Spleen (tissue), 11 donors: ENCODE measurements around the gene B4GALNT3. TPM values are rescaled to one million over a fixed set of nuclear protein-coding genes. Genes with fewer than 3 reads are reported as not detected.

Experiments used
- DNase-seq: peaks from one replicate; pipeline ENCODE4 v3.0.0-alpha.2; 2020
- H3K27ac ChIP-seq, 8 donors: fragments of 200-600 bp; sonication (generic) in 7 of 8; 1 replicate in 4 of 8; 2 replicates in 4 of 8; pipeline versions ENCODE4 v1.5.0 to v1.8.0; 2016 to 2021; ENCODE audit warnings: inconsistent platforms in 4 of 8, mild to moderate bottlenecking in 4 of 8, moderate library complexity in 1 of 8
- H3K27me3 ChIP-seq, 7 donors: fragments of 200-600 bp; sonication (generic) in 6 of 7; replicated peaks in 1 of 7; 1 replicate in 4 of 7; 2 replicates in 3 of 7; pipeline versions ENCODE4 v1.5.0 to v1.8.0; 2016 to 2021; ENCODE audit warnings: inconsistent platforms in 3 of 7, mild to moderate bottlenecking in 1 of 7
- H3K36me3 ChIP-seq, 6 donors: fragments of 200-600 bp; sonication (generic) in 5 of 6; 1 replicate in 4 of 6; 2 replicates in 2 of 6; pipeline versions ENCODE4 v1.5.0 to v1.8.0; 2016 to 2021; ENCODE audit warnings: inconsistent platforms in 2 of 6
- H3K4me1 ChIP-seq, 6 donors: fragments of 200-600 bp; sonication (generic) in 5 of 6; 1 replicate in 3 of 6; 2 replicates in 3 of 6; pipeline versions ENCODE4 v1.5.0 to v1.8.0; 2016 to 2021; ENCODE audit warnings: inconsistent platforms in 3 of 6
- H3K4me3 ChIP-seq, 8 donors: fragments of 200-600 bp; sonication (generic) in 7 of 8; 1 replicate in 4 of 8; 2 replicates in 4 of 8; pipeline versions ENCODE4 v1.5.0 to v1.8.0; 2016 to 2021; ENCODE audit warnings: inconsistent platforms in 4 of 8, mild to moderate bottlenecking in 4 of 8, moderate library complexity in 2 of 8
- H3K9me3 ChIP-seq, 8 donors: fragments of 200-600 bp; sonication (generic) in 7 of 8; 1 replicate in 4 of 8; 2 replicates in 4 of 8; pipeline versions ENCODE4 v1.5.0 to v1.8.0; 2016 to 2021; ENCODE audit warnings: inconsistent platforms in 4 of 8
- POLR2A ChIP-seq, 3 donors: fragments of 450-650 bp; IDR thresholded peaks; one replicate each; pipeline ENCODE4 v1.5.1; 2017; ENCODE audit warnings: antibody characterized with exemption in 3 of 3, mild to moderate bottlenecking in 1 of 3
- POLR2AphosphoS5 ChIP-seq, 3 donors: sonication (generic); formaldehyde crosslinking; IDR thresholded peaks; one replicate each; pipeline ENCODE4 v1.5.1; 2017; ENCODE audit warnings: antibody characterized with exemption in 3 of 3
- WGBS, 5 donors: extraction: QIAGEN DNeasy Blood & Tissue Kit in 3 of 5; methylation state at CpG; one replicate each; pipeline versions ENCODE4 v1.1.5 to v1.1.7; 2013 to 2018; 5-methylcytosine and 5-hydroxymethylcytosine counted together
- intact Hi-C: fragments of 100-400 bp; cut with DNase I; formaldehyde crosslinking; loops from one replicate; pipeline ENCODE4 v1.15.0; 2023; ENCODE audit warnings: low total_unique reads
- polyA plus RNA-seq, 3 donors: library from polyadenylated mRNA; stranded (reverse); fragments of 200-250 nt; gene quantifications; one replicate each; pipeline ENCODE4 v1.2.1, GENCODE V29; 2013
- total RNA-seq, 7 donors: library from RNA; depleted of rRNA in 3 of 7; stranded (reverse); fragments of >200 nt in 3 of 7; fragmentation: NEBNext Ultra II Directional in 4 of 7; extraction: Animal tissue kit (Norgen Biotek cat#: 25700) in 4 of 7; gene quantifications; one replicate each; pipeline versions ENCODE4 v1.1.0 to v1.2.1, GENCODE V29; 2016 to 2021
- TF ChIP-seq, protein P1 (sequence below), 11 experiments: fragments of 200-600 bp in 7 of 11; fragments of 450-650 bp in 4 of 11; sonication (generic) in 4 of 11; IDR thresholded peaks in 8 of 11; conservative IDR thresholded peaks in 3 of 11; 1 replicate in 7 of 11; 2 replicates in 4 of 11; pipeline versions ENCODE4 v1.4.0 to v1.8.0; 2016 to 2021; ENCODE audit warnings: antibody characterized with exemption in 11 of 11, inconsistent platforms in 4 of 11, mild to moderate bottlenecking in 1 of 11
- donor health status: healthy with polysubstance abuse.
- donor health status: DM: no; HTN: no; CAD: no; lungs with moderate emphysema.
- donor health status: DM: no; HTN: no; CAD: no.
- donor health status: Bipolar disorder and iron deficiency.
- donor health status: healthy.
- donor health status: DM: no; HTN: no; CAD: no.
- donor health status: DM: yes; HTN: yes; CAD: no.

Gene B4GALNT3
- total and polyA plus RNA-seq, 10 donors = 0.28 to 2.0 (median 1.5) TPM

- Histone ChIP-seq H3K36me3 (no peaks in the 10 kb centered on the region), H3K27me3 (peaks cover 0 to 35% (median 0%) of the 10 kb centered on the region in 7 donors), H3K27ac (no peak overlapping the region), H3K9me3 (no peaks in the 10 kb centered on the region), H3K4me1 (peaks cover 0 to 8% (median 0%) of the 10 kb centered on the region in 6 donors), H3K4me3 (no peak overlapping the region)
- no peak for DNase-seq
- intact Hi-C loops = no loop called here
- no peak for TF ChIP-seq POLR2AphosphoS5 (IDR thresholded peaks at IDR 0.05)
- TF ChIP-seq, protein P1, sequence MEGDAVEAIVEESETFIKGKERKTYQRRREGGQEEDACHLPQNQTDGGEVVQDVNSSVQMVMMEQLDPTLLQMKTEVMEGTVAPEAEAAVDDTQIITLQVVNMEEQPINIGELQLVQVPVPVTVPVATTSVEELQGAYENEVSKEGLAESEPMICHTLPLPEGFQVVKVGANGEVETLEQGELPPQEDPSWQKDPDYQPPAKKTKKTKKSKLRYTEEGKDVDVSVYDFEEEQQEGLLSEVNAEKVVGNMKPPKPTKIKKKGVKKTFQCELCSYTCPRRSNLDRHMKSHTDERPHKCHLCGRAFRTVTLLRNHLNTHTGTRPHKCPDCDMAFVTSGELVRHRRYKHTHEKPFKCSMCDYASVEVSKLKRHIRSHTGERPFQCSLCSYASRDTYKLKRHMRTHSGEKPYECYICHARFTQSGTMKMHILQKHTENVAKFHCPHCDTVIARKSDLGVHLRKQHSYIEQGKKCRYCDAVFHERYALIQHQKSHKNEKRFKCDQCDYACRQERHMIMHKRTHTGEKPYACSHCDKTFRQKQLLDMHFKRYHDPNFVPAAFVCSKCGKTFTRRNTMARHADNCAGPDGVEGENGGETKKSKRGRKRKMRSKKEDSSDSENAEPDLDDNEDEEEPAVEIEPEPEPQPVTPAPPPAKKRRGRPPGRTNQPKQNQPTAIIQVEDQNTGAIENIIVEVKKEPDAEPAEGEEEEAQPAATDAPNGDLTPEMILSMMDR (IDR thresholded peaks at IDR 0.05 in 8 of 11, conservative IDR thresholded peaks at IDR 0.05 in 3 of 11) = no peak
- TF ChIP-seq POLR2A (IDR thresholded peaks at IDR 0.05) = no peak
- WGBS, 5 donors = 72 to 87% (median 83%) methylated on average over 7 of the region's 7 CpGs
Observed at GRCh38 chr12:522692-523378, 63.1 kb downstream of the B4GALNT3 start.

DNA sequence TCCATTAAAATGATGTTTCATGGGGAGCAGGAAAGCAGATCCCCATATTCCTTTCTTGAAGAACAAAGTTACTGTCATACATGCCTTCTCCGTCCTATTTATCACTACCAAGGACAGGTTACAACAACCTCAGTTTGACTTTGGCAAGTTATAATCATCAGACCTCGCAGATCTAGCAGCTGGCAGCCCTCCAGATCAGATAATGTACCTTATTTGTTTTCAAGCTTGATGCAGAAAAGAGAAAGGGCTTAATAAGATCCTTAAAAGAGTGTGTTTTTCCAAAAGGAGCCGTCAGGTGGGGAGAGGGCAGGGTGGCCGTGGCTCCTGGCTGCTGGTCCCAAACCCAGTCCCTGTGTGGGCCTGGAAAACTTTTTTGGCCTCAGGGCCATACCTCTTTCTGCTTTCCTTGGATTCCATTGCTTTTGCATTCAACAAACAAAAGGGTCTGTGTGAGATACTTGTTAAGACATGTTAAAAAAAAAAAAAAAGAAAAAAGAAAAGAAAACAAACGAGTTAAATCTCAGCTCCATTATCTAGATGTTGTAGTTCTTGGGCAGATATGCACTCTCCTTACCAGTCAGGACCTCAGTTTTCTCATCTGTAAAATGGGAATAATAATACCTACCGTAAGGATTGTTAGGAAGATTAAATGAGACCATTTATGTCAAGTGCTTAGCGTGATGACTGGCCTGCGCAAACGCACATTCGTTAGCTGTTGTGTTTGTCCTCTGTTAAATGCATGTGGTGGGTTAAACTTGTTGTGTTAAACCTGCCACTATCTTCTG lies 64.6 kb downstream of the B4GALNT3 start:
- Histone ChIP-seq H3K9me3 (peaks cover 0 to 2% (median 0%) of the 10 kb centered on the region in 8 donors), H3K27ac (no peak overlapping the region), H3K4me1 (peaks cover 0 to 8% (median 0%) of the 10 kb centered on the region in 6 donors), H3K4me3 (no peak overlapping the region), H3K27me3 (peaks cover 0 to 20% (median 0%) of the 10 kb centered on the region in 7 donors), H3K36me3 (no peaks in the 10 kb centered on the region)
- DNase-seq = no peak
- intact Hi-C loops = no loop called here
- 79 to 84% (median 81%) methylated on average over 10 of the region's 10 CpGs for WGBS, 5 donors
- TF ChIP-seq POLR2AphosphoS5 (IDR thresholded peaks at IDR 0.05) = no peak
- no peak for TF ChIP-seq POLR2A (IDR thresholded peaks at IDR 0.05)
- TF ChIP-seq, protein P1 (IDR thresholded peaks at IDR 0.05 in 8 of 11, conservative IDR thresholded peaks at IDR 0.05 in 3 of 11) = no peak

GRCh38 chr12:526089-526488 lies 66.3 kb downstream of the B4GALNT3 start:
- intact Hi-C loops = no loop called here
- TF ChIP-seq, protein P1 (IDR thresholded peaks at IDR 0.05 in 8 of 11, conservative IDR thresholded peaks at IDR 0.05 in 3 of 11) = no peak
- TF ChIP-seq POLR2A (IDR thresholded peaks at IDR 0.05) (no peak), POLR2AphosphoS5 (IDR thresholded peaks at IDR 0.05) (no peak)

DNA sequence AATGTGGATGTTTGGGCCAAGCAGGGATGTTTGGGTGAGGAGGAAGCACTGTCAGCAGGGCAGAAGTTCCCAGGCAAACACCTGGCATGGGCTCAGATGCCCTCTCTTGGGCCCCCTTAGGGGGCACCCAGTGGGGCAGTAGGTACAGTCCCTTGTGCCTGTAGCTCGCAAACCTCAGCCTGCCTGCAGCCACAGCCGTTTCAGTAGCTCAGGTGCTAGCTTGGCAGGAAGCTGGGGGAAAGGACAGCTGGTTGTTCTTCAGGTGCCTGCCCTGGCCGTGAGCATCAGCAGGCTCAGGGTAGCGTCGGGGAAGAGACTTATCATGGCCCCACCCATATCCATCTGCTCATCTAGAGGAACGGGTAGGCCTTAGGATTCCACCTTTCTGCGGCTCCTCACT lies 67.5 kb downstream of the B4GALNT3 start:
- H3K4me1 ChIP-seq = peaks cover 0 to 8% (median 0%) of the 10 kb centered on the region in 6 donors
- H3K4me3 ChIP-seq = no peak overlapping the region
- H3K9me3 ChIP-seq = peaks cover 0 to 26% (median 12%) of the 10 kb centered on the region in 8 donors
- no peak for DNase-seq
- TF ChIP-seq POLR2A (IDR thresholded peaks at IDR 0.05) (no peak), POLR2AphosphoS5 (IDR thresholded peaks at IDR 0.05) (no peak)
- TF ChIP-seq, protein P1 (IDR thresholded peaks at IDR 0.05 in 8 of 11, conservative IDR thresholded peaks at IDR 0.05 in 3 of 11) = no peak
- no peaks in the 10 kb centered on the region for H3K36me3 ChIP-seq
- intact Hi-C loops = no loop called here
- H3K27ac ChIP-seq = no peak overlapping the region
- H3K27me3 ChIP-seq = no peaks in the 10 kb centered on the region
- WGBS, 5 donors = 70 to 80% (median 72%) methylated on average over 5 to 7 of the region's 7 CpGs

More at GRCh38 chr12:526089-526488, 66.3 kb downstream of the B4GALNT3 start:
- DNase-seq = no peak
- WGBS, 5 donors = 47 to 70% (median 61%) methylated on average over 6 of the region's 6 CpGs
- H3K4me3 ChIP-seq = no peak overlapping the region
- peaks cover 0 to 16% (median 2%) of the 10 kb centered on the region in 8 donors for H3K9me3 ChIP-seq
- H3K36me3 ChIP-seq = no peaks in the 10 kb centered on the region
- H3K4me1 ChIP-seq = peaks cover 0 to 8% (median 0%) of the 10 kb centered on the region in 6 donors
- no peak overlapping the region for H3K27ac ChIP-seq
- H3K27me3 ChIP-seq = peaks cover 0 to 4% (median 0%) of the 10 kb centered on the region in 7 donors
